Central memory CD4-positive, alpha-beta T cell (primary cell): ENCODE data around the gene TUBGCP2.

Experiments used
- DNase-seq: peaks from one replicate; pipeline ENCODE4 v3.0.0; 2022

The TUBGCP2 gene

DNA sequence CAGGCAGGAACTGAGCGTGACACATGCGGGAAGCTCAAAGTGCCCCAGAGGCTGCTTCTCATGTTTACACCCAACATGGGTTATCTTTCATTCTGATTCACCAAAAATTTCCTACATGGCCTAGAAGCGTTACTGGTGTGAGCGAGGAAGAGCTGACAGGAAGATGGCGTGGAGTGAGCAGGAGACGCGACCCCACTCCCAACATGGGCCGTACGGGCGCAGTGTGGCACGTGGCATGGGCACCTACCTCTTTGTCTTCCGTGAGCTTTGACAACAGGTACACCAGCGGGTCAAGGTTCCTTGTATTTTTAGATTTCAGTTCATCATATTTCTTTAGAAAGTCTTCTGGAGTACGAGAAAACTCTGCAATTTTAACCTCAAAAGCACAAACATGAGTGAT, 8.9 kb downstream of the TUBGCP2 start:
- no peak for DNase-seq

DNA sequence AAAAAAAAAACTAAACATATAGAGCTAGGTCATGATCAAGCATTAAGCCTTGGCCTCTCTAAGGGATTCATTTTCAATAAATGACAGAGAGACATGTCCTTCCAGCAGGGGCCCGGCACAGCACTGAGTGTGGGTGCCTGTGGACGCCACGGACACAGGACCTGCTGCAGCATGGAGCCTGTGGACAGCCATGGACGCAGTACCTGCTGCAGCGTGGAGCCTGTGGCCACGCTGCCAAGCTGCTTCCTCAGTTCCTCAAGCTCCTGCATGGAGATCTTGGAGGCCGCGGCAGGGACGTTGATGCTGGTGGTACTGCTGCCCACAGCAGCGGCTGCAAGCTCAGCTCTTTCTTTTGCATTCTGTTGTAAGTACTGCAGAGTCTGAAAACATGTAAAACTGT, 9.4 kb downstream of the TUBGCP2 start:
- DNase-seq, result no peak

DNA sequence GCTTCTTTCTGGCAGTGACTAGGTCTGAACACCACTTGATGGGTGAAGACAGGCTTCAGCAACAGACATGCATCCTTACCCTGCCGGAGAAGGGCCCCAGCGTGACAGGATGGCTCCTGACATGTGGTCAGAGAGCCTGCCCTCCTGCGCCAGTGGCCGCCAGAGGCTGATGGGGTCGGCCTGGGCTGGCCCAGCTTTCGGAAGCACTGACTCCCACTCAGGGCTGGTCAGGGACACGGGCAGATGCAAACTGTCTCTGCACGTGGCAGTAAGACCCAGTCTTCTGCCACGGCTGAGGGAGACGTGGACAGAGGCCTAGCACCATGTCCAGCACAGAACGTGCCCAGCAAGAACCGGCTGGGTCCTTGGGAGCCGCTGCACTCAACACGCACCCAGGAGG, 10.2 kb downstream of the TUBGCP2 start:
- no peak for DNase-seq

DNA sequence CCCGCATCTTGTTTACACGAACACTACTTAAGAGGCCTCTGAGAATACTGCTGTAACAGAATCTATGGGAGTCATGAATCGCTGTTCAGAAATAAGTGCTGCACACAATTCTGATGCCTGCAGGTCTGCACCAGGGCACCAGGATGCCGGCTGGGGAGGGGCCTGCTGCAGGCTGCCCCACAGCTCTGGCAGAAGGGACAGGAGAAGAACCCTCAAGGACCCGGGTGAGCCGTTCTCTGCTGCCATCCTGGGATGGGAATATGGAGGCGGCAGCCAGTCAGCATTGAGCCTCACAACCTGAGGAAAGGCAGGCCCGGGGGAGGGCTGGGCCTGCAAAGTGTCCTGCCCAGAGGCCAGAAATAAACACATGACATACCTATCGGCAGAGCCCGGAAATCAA, 11.2 kb downstream of the TUBGCP2 start:
- DNase-seq, result no peak

DNA sequence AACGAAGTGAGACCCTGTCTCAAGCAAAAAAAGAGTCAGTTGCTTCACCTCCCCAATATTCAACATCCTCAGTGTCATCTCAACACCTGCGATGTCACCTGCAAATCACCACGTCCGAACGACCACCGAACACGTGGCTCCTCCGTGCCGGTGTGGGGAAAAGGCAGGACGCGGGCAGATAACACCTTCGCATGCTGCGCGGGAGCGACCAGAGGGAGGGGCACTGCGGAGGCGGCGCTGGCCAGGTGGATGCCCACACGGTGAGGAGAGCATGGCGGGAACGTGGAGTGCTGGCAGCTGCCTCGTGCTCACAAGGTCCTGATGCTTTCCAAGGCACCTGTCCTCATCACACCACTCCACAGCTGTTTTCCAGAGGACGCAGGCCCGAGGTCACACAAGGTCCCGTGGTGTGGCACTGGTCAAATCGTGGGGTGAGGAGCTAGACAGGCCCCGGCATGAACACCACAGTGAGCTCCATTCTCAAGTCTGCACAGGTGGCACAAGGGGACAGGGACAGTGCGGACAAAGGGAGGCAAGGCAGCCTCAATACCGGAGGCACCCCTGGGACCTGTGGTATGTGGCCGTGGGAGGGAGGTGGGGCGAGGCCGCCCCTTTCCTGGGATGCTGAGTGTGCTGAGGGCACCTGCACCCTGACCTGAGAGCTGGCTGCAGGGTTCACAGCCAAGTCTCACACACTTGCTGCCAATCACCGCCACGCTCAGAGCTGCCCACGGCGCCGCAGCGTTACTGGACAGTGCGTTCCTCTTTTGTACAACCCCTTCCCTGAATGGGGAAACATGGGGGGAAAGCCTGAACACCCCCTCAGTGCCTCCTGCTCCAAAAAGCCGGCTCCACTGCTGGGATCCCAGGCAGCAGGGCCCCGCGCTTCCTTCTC, 13.0 kb downstream of the TUBGCP2 start:
- DNase-seq, result no peak

DNA sequence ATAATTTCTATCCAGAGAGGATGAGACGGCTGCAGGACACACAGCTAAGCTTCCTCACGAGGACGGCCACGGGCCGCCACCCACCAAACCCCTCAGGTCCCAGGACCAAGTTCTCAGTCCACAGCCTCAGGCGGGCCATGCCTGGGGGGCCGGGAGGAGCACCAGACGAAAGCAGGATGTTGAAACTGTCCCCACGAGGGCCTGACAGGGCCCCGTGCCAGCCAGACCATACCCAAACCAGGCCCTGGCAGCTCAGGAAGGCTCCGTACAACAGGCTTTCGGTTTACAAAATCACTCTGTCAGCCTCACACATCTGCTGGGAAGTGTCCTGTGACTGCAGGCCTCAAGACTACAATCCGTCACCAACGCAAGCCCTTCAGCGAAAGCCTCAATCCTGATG, 14.5 kb downstream of the TUBGCP2 start:
- DNase-seq, result no peak

DNA sequence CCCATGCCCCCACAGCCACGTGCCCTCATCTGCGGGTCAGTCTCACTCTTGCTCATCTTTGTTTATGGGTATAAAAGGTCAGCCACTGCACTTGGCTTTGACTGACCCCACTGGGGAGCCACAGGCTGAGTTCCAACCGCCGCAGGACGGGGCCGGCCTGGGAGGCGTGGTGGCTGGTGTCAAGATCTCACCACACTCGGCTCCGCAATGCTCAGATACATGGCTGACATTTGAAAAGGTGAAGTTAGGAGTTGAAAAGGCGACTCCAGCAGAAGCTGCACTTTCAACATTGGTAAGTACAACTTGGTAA, 14.9 kb downstream of the TUBGCP2 start:
- DNase-seq, result no peak

DNA sequence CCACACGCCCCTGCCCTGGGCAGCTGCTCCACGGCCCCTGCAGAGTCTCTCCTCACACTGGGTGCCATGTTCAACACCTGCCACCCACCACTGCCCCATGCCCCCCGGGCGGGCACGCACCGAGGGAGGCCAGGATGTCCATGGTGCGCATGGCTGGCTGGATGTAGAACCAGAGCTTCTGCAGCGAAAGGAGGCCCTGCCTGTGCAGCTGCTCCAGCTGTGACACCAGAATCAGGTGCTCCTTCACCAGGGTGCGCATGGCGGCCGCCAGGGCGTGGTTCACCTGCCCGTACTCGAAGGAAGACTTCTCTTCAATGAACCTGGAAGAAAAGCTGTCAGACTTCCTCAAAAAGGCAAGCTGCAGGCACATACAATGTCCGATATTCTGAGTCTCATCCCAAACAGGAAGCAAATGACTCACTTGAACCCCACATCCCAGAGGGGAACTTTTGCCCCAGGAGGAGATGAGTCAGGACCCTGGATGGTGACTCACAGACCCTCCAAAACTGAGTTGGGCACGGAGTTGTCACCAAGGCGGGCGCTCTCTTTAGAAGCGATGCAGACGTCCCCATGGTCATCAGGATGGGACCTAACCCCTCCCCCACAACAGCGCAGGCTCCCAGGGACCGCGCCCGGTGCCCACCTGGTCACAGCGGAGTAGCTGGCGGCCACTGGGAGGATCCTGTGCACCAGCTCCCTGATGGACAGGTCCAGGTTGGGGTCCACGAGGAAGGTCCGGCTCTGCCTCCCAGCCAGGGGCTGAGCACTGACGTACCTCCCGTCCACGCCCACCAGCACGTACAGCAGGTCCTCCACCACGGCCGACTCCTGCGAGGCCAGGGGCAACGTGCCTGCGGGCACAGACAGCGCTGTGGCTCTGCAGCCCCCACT, 15.5 kb downstream of the TUBGCP2 start:
- no peak for DNase-seq

DNA sequence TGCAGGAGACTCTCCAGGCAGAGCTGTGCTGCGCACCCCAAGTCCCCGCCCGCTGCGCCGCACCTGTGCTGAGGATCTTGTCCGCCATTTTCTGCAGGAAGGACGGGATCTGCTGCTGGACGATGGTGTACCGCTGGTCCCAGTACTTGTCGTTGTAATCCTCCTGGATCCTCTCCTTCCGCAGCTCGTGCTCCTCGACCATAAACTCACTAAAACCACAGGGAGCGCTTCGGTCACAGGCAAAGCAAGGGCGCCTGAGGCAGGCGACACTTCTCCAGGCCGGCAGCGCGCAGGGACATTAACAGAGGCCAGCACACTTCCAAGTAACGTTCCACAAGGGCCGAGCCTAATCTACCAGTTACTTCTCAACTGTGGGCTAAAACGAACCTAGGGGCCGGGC, 18.9 kb downstream of the TUBGCP2 start:
- DNase-seq, result no peak

DNA sequence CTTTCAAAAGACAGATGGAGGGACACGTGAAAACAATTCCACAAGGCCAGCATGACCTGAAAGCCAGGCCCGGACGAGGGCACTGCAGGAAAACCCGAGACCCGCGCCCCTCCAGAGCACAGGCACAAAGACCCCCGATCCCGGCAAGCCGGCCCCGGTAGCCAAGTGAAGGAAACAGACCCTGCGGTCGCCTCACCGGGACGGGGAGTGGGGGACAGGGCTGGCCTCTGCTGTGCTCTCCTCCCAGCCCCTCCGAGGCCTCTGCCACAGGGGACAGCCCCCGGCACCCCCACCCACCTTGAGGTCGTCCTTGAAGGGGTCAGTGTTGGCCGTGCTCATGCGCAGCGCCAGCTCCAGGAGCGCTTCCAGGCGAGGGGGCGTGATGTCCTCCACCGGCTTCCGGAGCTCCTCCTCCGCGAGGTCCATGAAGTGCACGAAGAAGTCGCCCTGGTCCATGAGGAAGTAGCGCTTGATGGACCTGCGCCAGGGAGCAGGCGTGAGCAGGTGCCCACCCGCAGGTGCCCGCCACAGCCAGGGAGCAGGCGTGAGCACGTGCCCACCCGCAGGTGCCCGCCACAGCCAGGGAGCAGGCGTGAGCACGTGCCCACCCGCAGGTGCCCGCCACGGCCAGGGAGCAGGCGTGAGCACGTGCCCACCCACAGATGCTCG, 20.7 kb downstream of the TUBGCP2 start:
- no peak for DNase-seq

DNA sequence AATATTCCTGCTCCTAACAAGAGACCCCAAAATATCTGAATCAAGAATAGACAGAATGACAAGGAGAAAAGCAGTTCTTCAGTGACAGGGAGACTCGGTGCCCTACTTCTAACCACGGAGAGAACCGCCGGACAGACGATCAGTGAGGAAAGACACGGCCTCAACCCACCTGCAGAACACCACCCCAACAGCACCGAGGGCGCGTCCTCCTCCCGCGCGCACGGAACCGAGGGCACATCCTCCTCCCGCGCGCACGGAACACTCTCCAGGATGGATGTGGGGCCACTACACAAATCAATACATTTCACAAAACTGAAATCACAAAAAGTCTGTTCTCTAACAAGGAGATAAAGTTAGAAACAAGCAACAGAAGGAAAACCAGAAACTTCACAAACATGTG, 22.3 kb downstream of the TUBGCP2 start:
- DNase-seq, result no peak

DNA sequence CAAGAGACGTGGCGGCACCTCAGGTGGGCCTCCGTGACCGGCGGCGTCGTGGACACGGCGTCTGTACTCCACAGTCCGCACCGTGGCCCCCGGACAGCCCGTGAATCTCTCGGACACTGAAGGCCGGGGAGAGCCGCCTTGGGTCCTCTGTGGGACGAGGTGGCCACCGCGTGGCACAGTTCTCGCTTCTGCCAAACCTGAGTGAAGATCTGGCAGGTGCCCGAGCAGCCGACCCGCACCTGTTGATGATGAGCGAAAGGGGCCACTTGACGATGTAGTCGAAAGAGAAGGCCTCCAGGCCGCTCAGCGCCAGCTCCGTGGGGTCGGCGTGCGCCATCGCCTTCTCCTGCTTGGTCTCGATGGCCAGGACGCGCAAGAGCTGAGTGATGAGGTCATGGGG, 23.5 kb downstream of the TUBGCP2 start:
- no peak for DNase-seq

DNA sequence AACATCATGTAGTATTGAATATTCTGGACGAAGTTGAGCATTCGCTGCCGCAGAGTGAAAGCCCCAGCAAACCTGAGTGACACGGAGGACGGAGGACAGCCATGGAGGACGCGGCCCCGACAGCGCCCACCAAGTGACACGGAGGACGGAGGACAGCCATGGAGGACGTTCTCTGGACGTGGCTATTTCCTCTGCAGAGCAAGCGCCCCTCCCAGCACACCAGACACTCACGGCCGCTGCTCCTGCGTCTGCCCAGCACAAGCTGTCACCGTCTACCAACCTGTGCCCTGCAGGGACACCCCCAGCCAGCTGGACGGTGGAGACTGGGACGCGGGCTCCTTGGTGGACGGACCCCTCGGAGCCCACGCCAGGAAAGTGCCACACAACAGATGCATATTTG, 24.7 kb downstream of the TUBGCP2 start:
- DNase-seq, result no peak

DNA sequence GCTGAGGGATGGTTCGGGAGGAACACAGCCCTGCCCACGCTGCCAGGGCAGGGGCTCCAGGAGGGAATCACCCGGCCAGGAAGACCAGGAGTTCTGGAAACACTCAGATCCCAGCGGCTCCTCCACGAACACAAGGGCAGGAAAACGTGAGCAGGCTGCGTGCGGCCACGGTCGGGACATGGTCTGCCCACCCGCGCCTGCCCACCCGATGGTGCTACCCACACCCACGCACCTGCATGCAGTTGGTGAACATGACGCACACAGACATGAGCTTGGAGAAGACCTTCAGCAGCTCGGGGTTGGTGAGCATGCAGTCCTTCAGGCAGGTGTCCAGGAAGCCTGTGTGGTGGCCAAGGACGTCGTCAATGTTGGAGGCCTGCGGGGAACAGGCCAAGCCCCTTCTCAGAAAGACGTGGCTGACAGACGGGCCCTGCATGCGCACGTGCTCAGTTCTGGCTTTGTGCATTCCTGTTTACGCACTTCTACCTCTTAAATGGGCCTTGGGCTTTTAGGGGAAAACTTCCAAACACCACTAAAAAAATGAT, 25.8 kb downstream of the TUBGCP2 start:
- DNase-seq, result no peak

DNA sequence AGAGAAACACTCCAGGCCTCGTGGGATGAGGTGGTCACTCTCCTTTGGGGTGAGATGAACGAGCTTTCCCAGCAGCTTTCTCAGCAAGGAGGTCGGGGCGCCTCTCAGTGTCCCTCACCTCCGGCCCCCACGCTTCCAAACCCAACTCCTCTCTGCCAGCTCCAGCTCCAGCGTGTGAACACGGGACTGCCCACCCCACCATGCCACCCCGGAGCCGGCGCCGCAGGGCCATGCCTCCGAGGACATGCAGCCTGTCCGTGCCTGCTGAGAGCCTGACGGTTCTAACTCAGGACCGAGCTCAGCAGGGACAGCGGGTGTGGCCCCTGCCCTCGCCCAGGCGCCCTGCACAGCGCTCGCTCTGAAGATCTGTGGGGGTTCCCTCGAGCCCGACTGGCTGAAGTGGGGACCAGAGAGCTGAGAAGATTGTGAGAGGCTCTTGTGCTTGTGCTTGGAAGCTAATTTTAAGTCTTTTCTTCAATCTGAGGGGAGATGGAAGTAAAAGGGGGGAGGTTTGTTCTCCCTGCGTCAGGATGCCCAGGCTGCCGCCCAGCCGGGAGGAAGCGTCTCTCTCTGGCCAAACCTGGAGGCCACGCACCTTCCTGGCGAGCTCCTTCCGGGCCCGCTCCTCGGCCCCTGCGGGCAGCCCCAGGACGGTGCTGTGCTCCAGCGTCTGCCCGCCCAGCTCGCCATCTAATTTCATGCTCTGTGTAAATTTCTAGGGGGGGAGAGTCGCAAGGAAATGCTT, 26.9 kb downstream of the TUBGCP2 start:
- DNase-seq, result no peak

DNA sequence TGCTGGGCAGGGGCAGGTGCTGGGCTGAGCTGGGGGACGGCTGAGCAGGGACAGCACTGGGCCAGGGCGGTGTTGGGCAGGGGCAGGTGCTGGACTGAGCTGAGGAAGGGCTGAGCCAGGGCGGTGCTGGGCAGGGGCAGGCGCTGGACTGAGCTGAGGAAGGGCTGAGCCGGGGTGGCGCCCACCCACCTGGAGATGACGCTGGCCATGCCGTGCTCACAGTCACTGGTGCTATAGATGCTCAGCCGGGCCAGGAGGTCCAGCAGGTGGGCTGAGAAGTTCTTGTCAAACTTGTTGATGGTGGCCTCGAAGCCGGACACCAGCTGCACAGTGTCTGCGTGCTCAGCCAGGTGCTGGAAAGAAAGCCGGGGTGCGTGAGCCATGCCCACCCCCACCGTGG, 27.6 kb downstream of the TUBGCP2 start:
- DNase-seq, result no peak

DNA sequence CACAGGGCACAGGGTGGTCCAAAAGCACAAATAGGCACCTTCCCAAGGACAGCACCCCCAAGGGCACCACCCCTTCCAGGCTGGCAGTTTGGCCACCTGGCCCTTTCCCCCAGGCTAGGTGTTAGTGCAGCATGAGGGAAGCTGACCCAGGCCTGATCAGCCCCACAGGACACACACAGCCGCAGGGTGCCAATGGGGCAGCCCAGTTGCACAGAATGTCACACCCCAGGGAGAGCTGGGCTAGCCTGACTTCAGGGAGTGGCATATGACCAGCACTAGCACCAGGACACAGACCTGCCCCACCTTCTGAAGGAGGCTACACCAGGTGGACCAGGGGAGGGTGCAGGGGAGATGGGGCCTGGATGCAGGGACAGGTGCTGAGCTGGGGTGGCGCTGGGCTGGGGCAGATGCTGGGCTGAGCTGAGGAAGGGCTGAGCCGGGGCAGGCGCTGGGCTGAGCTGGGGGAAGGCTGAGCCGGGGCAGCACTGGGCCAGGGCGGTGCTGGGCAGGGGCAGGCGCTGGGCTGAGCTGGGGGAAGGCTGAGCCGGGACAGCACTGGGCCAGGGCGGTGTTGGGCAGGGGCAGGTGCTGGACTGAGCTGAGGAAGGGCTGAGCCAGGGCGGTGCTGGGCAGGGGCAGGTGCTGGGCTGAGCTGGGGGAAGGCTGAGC, 28.1 kb downstream of the TUBGCP2 start:
- DNase-seq, result no peak

DNA sequence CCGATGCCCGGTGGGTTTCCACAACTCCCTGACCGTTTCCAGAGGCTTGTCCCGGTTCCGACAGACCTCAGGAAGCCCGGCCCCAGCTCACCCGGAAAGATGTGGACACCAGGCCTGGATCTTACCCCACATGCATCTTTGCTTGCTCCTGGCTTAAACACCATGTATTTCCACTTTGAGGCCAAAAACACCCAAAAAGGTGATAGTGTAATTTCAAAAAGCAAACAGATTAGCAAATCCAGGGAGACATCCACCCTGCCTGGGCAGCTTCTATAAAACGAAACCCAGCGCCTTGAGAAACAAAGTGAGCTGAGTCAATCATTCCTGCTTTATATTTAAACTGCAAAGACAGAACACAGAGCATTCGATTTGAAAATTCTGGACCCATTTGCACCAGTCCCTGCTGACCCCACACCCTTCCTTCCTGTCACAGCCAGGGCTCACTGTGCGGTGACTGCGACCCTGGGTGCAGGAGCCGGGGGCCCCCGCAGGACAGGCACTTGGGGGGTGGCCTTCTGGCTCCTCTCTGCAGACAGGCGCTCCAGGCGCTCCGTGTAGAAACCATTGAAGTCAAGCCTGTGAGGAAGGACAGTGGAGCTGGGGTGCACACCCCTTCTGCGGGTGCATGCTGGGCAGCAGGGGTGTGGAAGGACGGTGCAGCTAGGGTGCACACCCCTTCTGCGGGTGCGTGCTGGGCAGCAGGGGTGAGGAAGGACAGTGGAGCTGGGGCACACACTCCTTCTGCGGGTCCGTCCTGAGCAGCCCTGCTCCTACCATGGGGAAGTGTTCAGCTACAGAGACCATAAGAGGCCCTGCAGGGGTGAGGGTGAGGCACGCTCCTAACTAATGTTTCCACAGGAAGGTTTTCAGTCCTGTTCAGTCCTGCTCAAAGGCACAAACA, 29.1 kb downstream of the TUBGCP2 start:
- no peak for DNase-seq

DNA sequence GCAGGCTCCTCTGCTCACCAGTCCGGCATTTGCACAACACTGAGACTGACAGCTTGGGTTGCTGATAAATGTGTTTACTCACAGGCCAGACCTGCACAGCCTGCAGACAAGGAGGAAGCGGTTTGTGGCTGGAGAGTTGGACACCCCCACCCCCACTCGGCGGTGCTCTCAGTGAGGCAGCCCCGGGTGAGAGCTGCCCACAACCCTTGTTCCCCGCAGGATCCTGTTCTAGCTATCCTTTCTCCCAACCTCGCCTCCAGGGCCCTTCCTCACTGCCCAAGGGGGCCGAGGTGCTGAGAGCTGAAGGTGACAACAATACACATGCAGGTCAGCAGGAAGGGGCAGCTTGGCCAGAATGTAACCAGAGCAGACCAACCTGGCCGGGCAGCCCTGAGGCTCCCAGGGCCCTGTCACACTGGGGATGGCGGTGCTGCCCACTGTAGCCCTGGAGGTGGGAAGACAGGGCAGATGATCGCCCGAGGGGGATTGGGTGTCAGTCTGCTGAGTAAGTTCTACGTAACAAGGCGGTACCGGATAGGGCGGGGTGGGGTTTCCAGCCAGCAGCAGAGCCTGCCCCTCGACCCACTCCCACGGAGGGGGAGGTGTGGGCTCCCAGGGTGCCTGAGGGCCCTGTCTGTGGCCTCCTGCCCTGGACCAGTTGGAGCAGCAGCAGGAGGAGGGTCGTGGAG, 30.0 kb downstream of the TUBGCP2 start:
- DNase-seq, result peak; percentile 78

DNA sequence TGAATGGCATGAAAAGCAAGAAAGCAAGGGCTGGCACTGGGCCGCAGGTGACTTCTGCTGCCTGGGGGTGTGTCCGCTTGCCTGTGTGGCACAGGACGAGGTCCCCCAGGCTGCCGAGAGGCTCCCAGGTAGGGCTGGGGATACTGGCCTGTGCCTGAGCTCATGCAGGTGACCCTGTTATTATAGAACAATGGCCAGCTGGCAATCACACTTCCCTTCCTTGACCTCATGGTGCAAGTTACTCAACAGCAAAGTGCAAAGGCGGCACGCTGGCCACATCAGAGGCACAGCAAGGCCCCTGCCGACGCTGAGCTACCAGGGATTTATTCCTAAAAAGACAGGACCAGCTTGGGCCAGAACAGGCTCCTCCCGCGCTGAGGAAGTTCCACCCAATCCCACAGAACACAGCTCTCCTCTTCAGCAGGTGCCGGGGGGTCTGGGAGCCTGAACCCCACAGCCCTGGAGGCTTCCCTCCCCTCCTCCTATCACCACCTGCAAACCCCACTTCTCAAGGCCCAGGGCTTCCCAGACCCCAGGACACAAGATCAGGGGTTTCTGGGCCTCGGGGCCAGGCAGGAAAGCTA, 30.6 kb downstream of the TUBGCP2 start:
- peak; percentile 16 for DNase-seq
